ENCODE results near the gene RABL2A.
"Not testable (repeated sequence)": the region's sequence is repeated elsewhere in the genome, so short reads cannot be mapped to it uniquely, and the experiment has no call there.

RABL2A gene

GRCh38 chr2:113677330-113677729 lies 50.3 kb downstream of the RABL2A start:
- in situ Hi-C loops (cut with HindIII; ENCODE audit: low sequenced_read_pairs), result no loop called here

- in situ Hi-C loops (cut with HindIII; ENCODE audit: low sequenced_read_pairs), result no loop called here
These were observed 52.4 kb downstream of the RABL2A start for GRCh38 chr2:113679457-113679856.

GRCh38 chr2:113685471-113685870 lies 58.4 kb downstream of the RABL2A start:
- in situ Hi-C loops (cut with HindIII; ENCODE audit: low sequenced_read_pairs), result no loop called here

GRCh38 chr2:113686537-113686936 lies 59.5 kb downstream of the RABL2A start:
- in situ Hi-C loops (cut with HindIII; ENCODE audit: low sequenced_read_pairs), result no loop called here

- in situ Hi-C loops (cut with HindIII; ENCODE audit: low sequenced_read_pairs), result not testable (repeated sequence)
These were observed 63.8 kb downstream of the RABL2A start for GRCh38 chr2:113690871-113691270.
